ENCODE results near the gene UBASH3A. TPM values are rescaled to one million over a fixed set of nuclear protein-coding genes. Genes with fewer than 3 reads are reported as not detected.

The UBASH3A gene
- polyA plus RNA-seq, 2 of the 4 experiments (the other 2 are of a cell fraction): not detected

DNA sequence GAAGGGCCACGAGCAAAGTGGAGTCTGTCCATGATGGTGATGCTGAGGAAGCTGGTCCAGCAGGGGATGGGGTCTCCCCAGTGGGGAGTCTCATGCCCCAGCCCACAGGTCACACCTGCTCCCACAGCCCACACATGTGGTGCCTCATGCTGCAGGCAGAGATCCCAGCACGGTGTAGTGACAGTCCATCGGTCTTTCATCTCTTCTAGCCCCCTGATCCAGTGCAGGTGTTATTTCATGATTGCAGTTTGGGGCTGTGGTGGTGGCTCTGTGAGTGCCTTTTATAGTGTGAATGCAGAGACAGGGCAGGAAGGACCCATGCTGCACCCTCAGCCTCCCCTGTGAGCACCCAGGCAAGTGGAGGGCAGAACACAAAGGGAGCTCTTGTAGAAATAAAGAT, 45.0 kb downstream of the UBASH3A start:
- TF ChIP-seq RCOR1 (IDR thresholded peaks at IDR 0.05; ENCODE audit: low read depth, low read length) (no peak), CEBPB (IDR thresholded peaks at IDR 0.05) (no peak), CBX2 (IDR thresholded peaks at IDR 0.05; ENCODE audit: borderline replicate concordance, low read depth) (no peak), FOSL2 (IDR thresholded peaks at IDR 0.05) (no peak), FOSL2 (CRISPR knock-in tag; IDR thresholded peaks at IDR 0.05) (no peak)
- TF ChIP-seq, protein P1, sequence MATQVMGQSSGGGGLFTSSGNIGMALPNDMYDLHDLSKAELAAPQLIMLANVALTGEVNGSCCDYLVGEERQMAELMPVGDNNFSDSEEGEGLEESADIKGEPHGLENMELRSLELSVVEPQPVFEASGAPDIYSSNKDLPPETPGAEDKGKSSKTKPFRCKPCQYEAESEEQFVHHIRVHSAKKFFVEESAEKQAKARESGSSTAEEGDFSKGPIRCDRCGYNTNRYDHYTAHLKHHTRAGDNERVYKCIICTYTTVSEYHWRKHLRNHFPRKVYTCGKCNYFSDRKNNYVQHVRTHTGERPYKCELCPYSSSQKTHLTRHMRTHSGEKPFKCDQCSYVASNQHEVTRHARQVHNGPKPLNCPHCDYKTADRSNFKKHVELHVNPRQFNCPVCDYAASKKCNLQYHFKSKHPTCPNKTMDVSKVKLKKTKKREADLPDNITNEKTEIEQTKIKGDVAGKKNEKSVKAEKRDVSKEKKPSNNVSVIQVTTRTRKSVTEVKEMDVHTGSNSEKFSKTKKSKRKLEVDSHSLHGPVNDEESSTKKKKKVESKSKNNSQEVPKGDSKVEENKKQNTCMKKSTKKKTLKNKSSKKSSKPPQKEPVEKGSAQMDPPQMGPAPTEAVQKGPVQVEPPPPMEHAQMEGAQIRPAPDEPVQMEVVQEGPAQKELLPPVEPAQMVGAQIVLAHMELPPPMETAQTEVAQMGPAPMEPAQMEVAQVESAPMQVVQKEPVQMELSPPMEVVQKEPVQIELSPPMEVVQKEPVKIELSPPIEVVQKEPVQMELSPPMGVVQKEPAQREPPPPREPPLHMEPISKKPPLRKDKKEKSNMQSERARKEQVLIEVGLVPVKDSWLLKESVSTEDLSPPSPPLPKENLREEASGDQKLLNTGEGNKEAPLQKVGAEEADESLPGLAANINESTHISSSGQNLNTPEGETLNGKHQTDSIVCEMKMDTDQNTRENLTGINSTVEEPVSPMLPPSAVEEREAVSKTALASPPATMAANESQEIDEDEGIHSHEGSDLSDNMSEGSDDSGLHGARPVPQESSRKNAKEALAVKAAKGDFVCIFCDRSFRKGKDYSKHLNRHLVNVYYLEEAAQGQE (IDR thresholded peaks at IDR 0.05): no peak
- no peak for DNase-seq (ENCODE audit: low read depth in 1 of 2, low spot score in 1 of 2)
- WGBS (ENCODE audit: missing lambda C conversion rate): 22% methylated on average over 1 of the region's 3 CpGs
- no peak for FAIRE-seq
- Histone ChIP-seq H3K4me2 (no peak overlapping the region), H3K27ac (no peak overlapping the region), H3K4me3 (no peak overlapping the region), H3K4me1 (peaks cover 4% of the 10 kb centered on the region; the same call in 1 of the 3 replicates), H3K9me3 (no peaks in the 10 kb centered on the region)
- POLR2A ChIA-PET: no interaction called here
- no peak for ATAC-seq
- CTCF ChIA-PET: interaction anchor here (1.0 to 3.5 kb wide), 8 partner anchors 55 to 303 kb away, joined by 3 to 14 read pairs (median 4); partner anchors contain the start of gene TFF3

DNA sequence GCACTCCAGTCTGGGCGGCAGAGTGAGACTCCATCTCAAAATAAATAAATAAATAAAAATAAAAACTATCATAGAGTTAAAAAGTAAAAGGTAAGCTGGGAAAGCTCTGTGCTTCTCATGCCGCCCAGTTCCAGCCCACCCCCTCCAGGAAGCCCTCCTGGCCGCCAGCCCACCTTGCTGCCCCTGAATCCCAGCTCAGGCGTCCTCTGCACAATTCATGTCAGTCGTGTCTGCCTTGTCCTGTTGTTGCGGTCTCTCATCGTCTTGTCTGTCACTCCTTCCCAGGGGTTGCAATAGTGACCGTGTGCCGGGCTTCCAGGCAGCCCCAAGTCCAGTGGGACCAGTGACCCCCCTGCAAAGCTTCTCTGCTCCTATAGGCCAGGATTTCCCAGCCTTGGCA, 48.2 kb downstream of the UBASH3A start:
- WGBS (ENCODE audit: missing lambda C conversion rate): 80% methylated on average over 8 of the region's 9 CpGs
- CTCF ChIA-PET: interaction anchor here (1.0 to 3.5 kb wide), 6 partner anchors 10 to 519 kb away, joined by 3 to 14 read pairs (median 3); no protein-coding TSS in a partner anchor
- no peak overlapping the region for H3K4me3 ChIP-seq
- FAIRE-seq (no peak), DNase-seq (ENCODE audit: low read depth in 1 of 2, low spot score in 1 of 2) (no peak), ATAC-seq (no peak)
- H3K4me1 ChIP-seq: peaks cover 4% of the 10 kb centered on the region; the same call in 1 of the 3 replicates
- H3K4me2 ChIP-seq: no peak overlapping the region
- POLR2A ChIA-PET: no interaction called here
- TF ChIP-seq, protein P2, sequence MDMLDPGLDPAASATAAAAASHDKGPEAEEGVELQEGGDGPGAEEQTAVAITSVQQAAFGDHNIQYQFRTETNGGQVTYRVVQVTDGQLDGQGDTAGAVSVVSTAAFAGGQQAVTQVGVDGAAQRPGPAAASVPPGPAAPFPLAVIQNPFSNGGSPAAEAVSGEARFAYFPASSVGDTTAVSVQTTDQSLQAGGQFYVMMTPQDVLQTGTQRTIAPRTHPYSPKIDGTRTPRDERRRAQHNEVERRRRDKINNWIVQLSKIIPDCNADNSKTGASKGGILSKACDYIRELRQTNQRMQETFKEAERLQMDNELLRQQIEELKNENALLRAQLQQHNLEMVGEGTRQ (IDR thresholded peaks at IDR 0.05): no peak
- TF ChIP-seq, protein P3, sequence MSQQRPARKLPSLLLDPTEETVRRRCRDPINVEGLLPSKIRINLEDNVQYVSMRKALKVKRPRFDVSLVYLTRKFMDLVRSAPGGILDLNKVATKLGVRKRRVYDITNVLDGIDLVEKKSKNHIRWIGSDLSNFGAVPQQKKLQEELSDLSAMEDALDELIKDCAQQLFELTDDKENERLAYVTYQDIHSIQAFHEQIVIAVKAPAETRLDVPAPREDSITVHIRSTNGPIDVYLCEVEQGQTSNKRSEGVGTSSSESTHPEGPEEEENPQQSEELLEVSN (IDR thresholded peaks at IDR 0.05; ENCODE audit: borderline replicate concordance, low read depth): no peak
- TF ChIP-seq, protein P4, sequence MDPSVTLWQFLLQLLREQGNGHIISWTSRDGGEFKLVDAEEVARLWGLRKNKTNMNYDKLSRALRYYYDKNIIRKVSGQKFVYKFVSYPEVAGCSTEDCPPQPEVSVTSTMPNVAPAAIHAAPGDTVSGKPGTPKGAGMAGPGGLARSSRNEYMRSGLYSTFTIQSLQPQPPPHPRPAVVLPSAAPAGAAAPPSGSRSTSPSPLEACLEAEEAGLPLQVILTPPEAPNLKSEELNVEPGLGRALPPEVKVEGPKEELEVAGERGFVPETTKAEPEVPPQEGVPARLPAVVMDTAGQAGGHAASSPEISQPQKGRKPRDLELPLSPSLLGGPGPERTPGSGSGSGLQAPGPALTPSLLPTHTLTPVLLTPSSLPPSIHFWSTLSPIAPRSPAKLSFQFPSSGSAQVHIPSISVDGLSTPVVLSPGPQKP (IDR thresholded peaks at IDR 0.05; ENCODE audit: low read depth, low read length): no peak
- no peak for TF ChIP-seq RARB (CRISPR knock-in tag; IDR thresholded peaks at IDR 0.05)
- no peaks in the 10 kb centered on the region for H3K9me3 ChIP-seq
- no peak overlapping the region for H3K27ac ChIP-seq

DNA sequence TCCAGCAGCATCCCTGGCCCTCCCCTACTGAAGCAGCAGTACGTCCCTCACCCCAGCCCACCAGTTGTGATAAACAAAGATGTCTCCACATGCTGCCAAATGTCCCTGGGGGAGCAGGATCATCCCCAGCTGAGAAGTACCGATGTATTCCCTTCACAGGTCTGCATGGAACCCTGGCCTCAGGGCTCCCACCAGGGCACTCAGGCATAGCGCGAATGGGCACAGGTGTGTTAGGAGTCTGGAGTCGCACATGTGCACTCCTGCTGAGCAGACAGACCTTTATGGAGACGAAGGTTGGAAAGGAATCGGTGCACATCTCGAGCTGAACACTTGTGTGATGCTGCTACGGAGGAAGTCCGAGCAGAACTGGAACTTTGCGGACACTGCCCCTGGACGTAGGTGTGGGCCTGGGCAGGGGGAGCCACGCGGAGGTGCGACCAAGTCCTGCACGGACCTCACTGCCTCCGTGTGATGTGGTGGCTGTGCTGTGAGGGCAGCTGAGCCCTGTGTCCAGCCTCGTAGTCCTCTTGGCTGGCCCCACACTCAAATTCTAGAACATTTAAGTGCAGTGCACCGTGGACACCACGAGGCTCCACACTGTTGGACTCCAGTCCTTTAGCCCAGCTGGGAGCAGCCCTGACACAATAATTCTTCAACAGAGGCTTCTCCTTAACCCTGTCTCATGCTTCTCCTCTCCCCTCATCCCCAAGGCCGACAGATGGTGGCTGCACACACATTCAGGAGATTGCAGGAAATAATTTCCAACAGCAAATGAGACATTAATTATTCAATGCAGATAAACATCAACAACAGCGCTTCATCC, 48.9 kb downstream of the UBASH3A start:
- Histone ChIP-seq H3K4me1 (peaks cover 4% of the 10 kb centered on the region; the same call in 1 of the 3 replicates), H3K9me3 (no peaks in the 10 kb centered on the region), H3K27ac (no peak overlapping the region), H3K4me3 (no peak overlapping the region), H3K4me2 (no peak overlapping the region)
- POLR2A ChIA-PET: no interaction called here
- CTCF ChIA-PET: interaction anchor here (1.0 to 1.4 kb wide), 3 partner anchors 9 to 308 kb away, joined by 3 read pairs; no protein-coding TSS in a partner anchor
- 73% methylated on average over 19 of the region's 22 CpGs for WGBS (ENCODE audit: missing lambda C conversion rate)
- no peak for FAIRE-seq
- ATAC-seq: no peak
- no peak for DNase-seq (ENCODE audit: low read depth in 1 of 2, low spot score in 1 of 2)
- TF ChIP-seq CHD4 (IDR thresholded peaks at IDR 0.05; ENCODE audit: borderline replicate concordance): no peak
- TF ChIP-seq EHMT2 (IDR thresholded peaks at IDR 0.05; ENCODE audit: low read depth): no peak
- TF ChIP-seq HEYL (CRISPR knock-in tag; IDR thresholded peaks at IDR 0.05): no peak

Data from A549 (cell line).